ENCODE measurements around the gene KCNJ14.

KCNJ14 gene

GRCh38 chr19:48491793-48492123 is 36.4 kb downstream of the KCNJ14 start:
- H3K36me3 ChIP-seq (ENCODE audit: control insufficient read depth, insufficient read depth, low read length) = no peaks in the 10 kb centered on the region
- H3K4me2 ChIP-seq (ENCODE audit: low read length) = no peak overlapping the region
- no peaks in the 10 kb centered on the region for H3K27me3 ChIP-seq (ENCODE audit: control insufficient read depth, insufficient read depth, low read length)
- H3K4me1 ChIP-seq = peaks cover 9% of the 10 kb centered on the region
- no peaks in the 10 kb centered on the region for H3K9me3 ChIP-seq (ENCODE audit: control insufficient read depth, low read length)
- H3K9ac ChIP-seq = no peak overlapping the region
- no peak overlapping the region for H3K27ac ChIP-seq
- no peak overlapping the region for H3K4me3 ChIP-seq (ENCODE audit: low read depth, low read length)
- no peaks in the 10 kb centered on the region for H3K79me2 ChIP-seq
- H2AFZ ChIP-seq = no peak overlapping the region
- no peak for TF ChIP-seq CTCF (IDR thresholded peaks at IDR 0.05)

- Histone ChIP-seq H3K27me3 (ENCODE audit: control insufficient read depth, insufficient read depth, low read length) (no peaks in the 10 kb centered on the region), H3K79me2 (no peaks in the 10 kb centered on the region), H3K9me3 (ENCODE audit: control insufficient read depth, low read length) (no peaks in the 10 kb centered on the region), H3K27ac (peak overlapping the region; percentile 51), H3K4me3 (ENCODE audit: low read depth, low read length) (peak overlapping the region; percentile 70), H3K4me1 (peaks cover 3% of the 10 kb centered on the region), H3K36me3 (ENCODE audit: control insufficient read depth, insufficient read depth, low read length) (no peaks in the 10 kb centered on the region), H2AFZ (peak overlapping the region; percentile 90), H3K9ac (no peak overlapping the region), H3K4me2 (ENCODE audit: low read length) (peak overlapping the region; percentile 87)
- TF ChIP-seq CTCF (IDR thresholded peaks at IDR 0.05) = no peak
Measured at GRCh38 chr19:48492925-48493717, 37.7 kb downstream of the KCNJ14 start.

GRCh38 chr19:48493718-48494401 is 38.5 kb downstream of the KCNJ14 start:
- no peaks in the 10 kb centered on the region for H3K36me3 ChIP-seq (ENCODE audit: control insufficient read depth, insufficient read depth, low read length)
- H3K27me3 ChIP-seq (ENCODE audit: control insufficient read depth, insufficient read depth, low read length) = no peaks in the 10 kb centered on the region
- no peaks in the 10 kb centered on the region for H3K4me1 ChIP-seq
- peak overlapping the region; percentile 42 for H3K27ac ChIP-seq
- H3K4me3 ChIP-seq (ENCODE audit: low read depth, low read length) = peak overlapping the region; percentile 71
- H3K9ac ChIP-seq = no peak overlapping the region
- no peak for TF ChIP-seq CTCF (IDR thresholded peaks at IDR 0.05)
- H3K9me3 ChIP-seq (ENCODE audit: control insufficient read depth, low read length) = no peaks in the 10 kb centered on the region
- peak overlapping the region; percentile 97 for H3K4me2 ChIP-seq (ENCODE audit: low read length)
- peak overlapping the region; percentile 90 for H2AFZ ChIP-seq
- no peaks in the 10 kb centered on the region for H3K79me2 ChIP-seq

- Histone ChIP-seq H3K4me1 (no peaks in the 10 kb centered on the region), H3K27me3 (ENCODE audit: control insufficient read depth, insufficient read depth, low read length) (no peaks in the 10 kb centered on the region)
- TF ChIP-seq CTCF (IDR thresholded peaks at IDR 0.05) = no peak
Measured at GRCh38 chr19:48495396-48495795, 40.0 kb downstream of the KCNJ14 start.

More at GRCh38 chr19:48495396-48495795, 40.0 kb downstream of the KCNJ14 start:
- Histone ChIP-seq H3K27ac (no peak overlapping the region), H3K4me2 (ENCODE audit: low read length) (no peak overlapping the region), H3K79me2 (no peaks in the 10 kb centered on the region), H3K36me3 (ENCODE audit: control insufficient read depth, insufficient read depth, low read length) (no peaks in the 10 kb centered on the region), H3K9ac (no peak overlapping the region), H3K9me3 (ENCODE audit: control insufficient read depth, low read length) (no peaks in the 10 kb centered on the region), H3K4me3 (ENCODE audit: low read depth, low read length) (no peak overlapping the region), H2AFZ (no peak overlapping the region)
